Pancreas (tissue), 10 donors: ENCODE measurements around the gene HLA-DMA. TPM values are rescaled to one million over a fixed set of nuclear protein-coding genes. Genes with fewer than 3 reads are reported as not detected.
A peak's percentile ranks its signal among the peaks of the same experiment; 100 is the strongest.

Experiments
- ATAC-seq, 4 donors: fragments of 200-7000 bp; cut with Tn5 transposase; one replicate each; pipeline versions ENCODE4 v1.8.0 to v1.9.1; 2020; ENCODE audit warnings: mild to moderate bottlenecking in 4 of 4, moderate library complexity in 4 of 4
- DNase-seq, 6 donors: peaks; one replicate each; pipeline ENCODE4 v3.0.0-alpha.2; 2020
- FAIRE-seq: peaks from 2 replicates; lab custom pipeline; 2012; peaks lifted over from hg19 to GRCh38; lab: Jason Lieb, UNC
- H3K27ac ChIP-seq, 4 donors: fragments of 200-600 bp; sonication (generic); 1 replicate in 3 of 4; 2 replicates in 1 of 4; pipeline versions ENCODE4 v1.5.0 to v1.8.0; 2020
- H3K27me3 ChIP-seq, 4 donors: fragments of 200-600 bp; one replicate each; pipeline ENCODE4 v1.8.0; 2021
- H3K36me3 ChIP-seq, 3 donors: fragments of 200-600 bp; sonication (generic) in 1 of 3; one replicate each; pipeline versions ENCODE4 v1.5.0 to v1.8.0; 2020 to 2021
- H3K4me1 ChIP-seq, 3 donors: fragments of 200-600 bp; one replicate each; pipeline ENCODE4 v1.8.0; 2021
- H3K4me3 ChIP-seq, 4 donors: fragments of 200-600 bp; sonication (generic) in 2 of 4; one replicate each; pipeline versions ENCODE4 v1.5.0 to v1.8.0; 2020 to 2021
- H3K9me3 ChIP-seq, 4 donors: fragments of 200-600 bp; one replicate each; pipeline ENCODE4 v1.8.0; 2021
- CTCF ChIP-seq, 4 donors: fragments of 200-600 bp; sonication (generic) in 3 of 4; IDR thresholded peaks; one replicate each; pipeline versions ENCODE4 v1.5.0 to v1.8.0; 2021; ENCODE audit warnings: antibody characterized with exemption in 4 of 4
- WGBS, 2 donors: extraction: QIAGEN DNeasy Blood & Tissue Kit; methylation state at CpG; one replicate each; pipeline ENCODE4 v1.1.7; 2013; 5-methylcytosine and 5-hydroxymethylcytosine counted together
- intact Hi-C, 3 donors: fragments of 100-400 bp; cut with DNase I; formaldehyde crosslinking; loops; one replicate each; pipeline versions ENCODE4 v1.11.1 to v1.14.2; 2022
- polyA plus RNA-seq, 2 donors: library from polyadenylated mRNA; stranded (reverse); fragments of 200-250 nt; gene quantifications; one replicate each; pipeline ENCODE4 v1.2.3, GENCODE V29; 2013
- total RNA-seq, 6 donors: library from RNA; stranded (reverse); fragmentation: NEBNext Ultra II Directional in 4 of 6; extraction: Animal tissue kit (Norgen Biotek cat#: 25700) in 4 of 6; gene quantifications; one replicate each; pipeline versions ENCODE4 v1.2.1 to v1.2.4, GENCODE V29; 2021 to 2023
- donor health status: healthy with polysubstance abuse.
- donor health status: DM: no; HTN: no; CAD: no; lungs with moderate emphysema.
- donor health status: DM: no; HTN: no; CAD: no.
- donor health status: control.
- donor health status: control.
- donor health status: Bipolar disorder and iron deficiency.
- donor health status: DM: yes; HTN: yes; CAD: no.
- donor health status: DM: no; HTN: no; CAD: no.
- donor health status: DM: no; HTN: no; CAD: no.
- donor health status: DM: yes; HTN: yes; CAD: no.

Gene HLA-DMA
- total and polyA plus RNA-seq, 8 donors, result 6.8 to 72.9 (median 23.0) TPM

- TF ChIP-seq CTCF (IDR thresholded peaks at IDR 0.05), result no peak
- intact Hi-C loops, result no loop called here
- 1 to 3% methylated on average over 21 to 43 of the region's 43 CpGs for WGBS, 2 donors
- FAIRE-seq, result no peak
- H3K9me3 ChIP-seq, result no peaks in the 10 kb centered on the region
- peak overlapping the region; percentile 97 to 99 (median 99) for H3K27ac ChIP-seq
- H3K4me1 ChIP-seq, result peaks cover 10 to 22% (median 16%) of the 10 kb centered on the region in 3 donors
- peak overlapping the region; percentile 60 to 98 (median 86) for H3K4me3 ChIP-seq
- peak; percentile 83 to 92 (median 90) for DNase-seq
- no peaks in the 10 kb centered on the region for H3K27me3 ChIP-seq
- peaks cover 2 to 20% (median 3%) of the 10 kb centered on the region in 3 donors for H3K36me3 ChIP-seq
- peak; percentile 33 to 55 (median 48) for ATAC-seq
Measured at GRCh38 chr6:32970413-32971241, 17.7 kb upstream of the HLA-DMA start.

DNA sequence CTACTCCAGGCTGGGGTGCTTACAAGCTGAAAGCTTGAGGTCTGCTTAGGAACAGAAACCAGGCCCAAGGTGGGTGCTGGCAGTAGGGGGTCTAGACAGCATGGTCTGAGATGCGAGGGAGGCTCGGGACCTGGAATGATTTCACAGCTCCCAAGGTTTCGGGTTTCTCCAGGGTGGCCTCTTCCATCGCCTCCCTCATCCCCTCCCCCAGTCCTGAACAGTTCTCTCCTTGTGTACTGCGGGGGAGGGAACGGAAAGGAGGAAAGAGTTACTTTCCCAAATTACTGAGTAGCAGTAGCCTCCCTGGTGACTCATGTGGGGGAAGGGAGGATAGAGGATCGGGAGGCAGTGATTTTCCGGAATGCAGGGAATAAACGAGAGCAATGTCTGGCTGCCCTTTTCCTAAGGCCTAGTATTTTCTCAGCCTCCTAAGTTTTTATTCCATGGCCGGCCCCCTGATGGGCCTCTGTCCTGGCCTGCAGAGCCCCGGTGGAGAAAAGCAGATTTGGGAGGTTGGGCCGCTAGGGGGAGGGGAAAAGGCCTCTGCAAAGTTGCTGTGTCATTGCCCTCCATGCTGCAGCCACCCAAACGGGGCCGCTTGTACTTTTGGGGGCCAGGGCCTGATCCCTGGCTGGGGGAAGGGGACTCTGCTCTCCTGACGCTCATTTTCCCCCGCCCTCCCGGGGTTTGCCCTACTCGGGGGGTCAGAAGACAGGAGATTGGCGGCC, 17.0 kb upstream of the HLA-DMA start:
- no peaks in the 10 kb centered on the region for H3K27me3 ChIP-seq
- H3K4me3 ChIP-seq, result peak overlapping the region; percentile 60 to 98 (median 86)
- DNase-seq, result peak; percentile 70 to 84 (median 79)
- peaks cover 10 to 21% (median 16%) of the 10 kb centered on the region in 3 donors for H3K4me1 ChIP-seq
- TF ChIP-seq CTCF (IDR thresholded peaks at IDR 0.05), result no peak
- intact Hi-C loops, result no loop called here
- ATAC-seq, result peak in 3 of 4 donors; percentile 2 to 22 (median 7)
- H3K36me3 ChIP-seq, result peaks cover 0 to 14% (median 0%) of the 10 kb centered on the region in 3 donors
- H3K9me3 ChIP-seq, result no peaks in the 10 kb centered on the region
- H3K27ac ChIP-seq, result peak overlapping the region; percentile 97 to 99 (median 99)
- 0 to 1% methylated on average over 18 to 19 of the region's 19 CpGs for WGBS, 2 donors
- FAIRE-seq, result no peak

- peak overlapping the region; percentile 97 to 99 (median 99) for H3K27ac ChIP-seq
- intact Hi-C loops, result no loop called here
- no peak for FAIRE-seq
- ATAC-seq, result peak in 3 of 4 donors; percentile 36 to 48 (median 48)
- peak; percentile 71 to 88 (median 74) for DNase-seq
- H3K27me3 ChIP-seq, result no peaks in the 10 kb centered on the region
- 0% methylated on average over 33 to 40 of the region's 40 CpGs for WGBS, 2 donors
- H3K36me3 ChIP-seq, result peaks cover 0 to 7% (median 0%) of the 10 kb centered on the region in 3 donors
- peaks cover 10 to 23% (median 16%) of the 10 kb centered on the region in 3 donors for H3K4me1 ChIP-seq
- peak overlapping the region; percentile 60 to 98 (median 86) for H3K4me3 ChIP-seq
- TF ChIP-seq CTCF (IDR thresholded peaks at IDR 0.05), result no peak
- H3K9me3 ChIP-seq, result no peaks in the 10 kb centered on the region
Measured at GRCh38 chr6:32968867-32969684, 16.2 kb upstream of the HLA-DMA start.

GRCh38 chr6:32968093-32968866, 15.4 kb upstream of the HLA-DMA start, which contains the start of gene BRD2:
Gene BRD2, plus strand, starts transcription at chr6:32968594. Its CDS starts 4,305 bp downstream, at chr6:32972899.
- H3K27me3 ChIP-seq, result no peaks in the 10 kb centered on the region
- peak; percentile 96 to 99 (median 97) for DNase-seq

More at GRCh38 chr6:32968093-32968866, 15.4 kb upstream of the HLA-DMA start, which contains the start of gene BRD2:
- intact Hi-C loops, result no loop called here
- FAIRE-seq (no peak), ATAC-seq (peak; percentile 59 to 73 (median 68))
- Histone ChIP-seq H3K36me3 (peaks cover 0 to 7% (median 0%) of the 10 kb centered on the region in 3 donors), H3K4me1 (peaks cover 10 to 31% (median 16%) of the 10 kb centered on the region in 3 donors), H3K27ac (peak within 1 kb of the TSS; percentile 97 to 99 (median 99)), H3K9me3 (no peaks in the 10 kb centered on the region), H3K4me3 (peak within 1 kb of the TSS; percentile 60 to 98 (median 86))
- WGBS, 2 donors, result 0% methylated on average over 54 to 62 of the region's 62 CpGs
- TF ChIP-seq CTCF (IDR thresholded peaks at IDR 0.05), result no peak
